ENCODE data around the gene LCE3A. TPM values are rescaled to one million over a fixed set of nuclear protein-coding genes. Genes with fewer than 3 reads are reported as not detected.

The LCE3A gene
- polyA plus RNA-seq, 3 donors: not detected

- intact Hi-C loops (cut with micrococcal nuclease): no loop called here
- Mint-ChIP-seq H3K4me1 (no peaks in the 10 kb centered on the region), H3K9me3 (peaks cover 0 to 2% (median 0%) of the 10 kb centered on the region in 7 donors), H3K27ac (no peak overlapping the region), H3K27me3 (ENCODE audit: low read depth in 3 of 3) (peaks cover 0 to 2% (median 1%) of the 10 kb centered on the region in 3 donors), H3K36me3 (no peaks in the 10 kb centered on the region), H3K4me3 (no peak overlapping the region)
- DNase-seq: no peak
- Histone ChIP-seq H3K27ac (ENCODE audit: low read depth in 1 of 2, low read length in 2 of 2) (no peak overlapping the region), H3K9ac (ENCODE audit: insufficient read depth, low read length, poor library complexity, severe bottlenecking) (no peak overlapping the region), H3K79me2 (ENCODE audit: insufficient read depth, low read length) (no peaks in the 10 kb centered on the region), H3K4me3 (replicated peaks in 1 of 3; ENCODE audit: low read depth in 2 of 3, low read length in 3 of 3) (no peak overlapping the region), H2AFZ (ENCODE audit: insufficient read depth, low read depth, low read length, poor library complexity, severe bottlenecking) (no peak overlapping the region), H4K20me1 (ENCODE audit: insufficient read depth, low read length) (no peaks in the 10 kb centered on the region), H3K36me3 (replicated peaks in 1 of 2; ENCODE audit: control insufficient read depth in 1 of 2, insufficient read depth in 2 of 2, low read length in 2 of 2) (no peaks in the 10 kb centered on the region), H3K4me2 (replicated peaks; ENCODE audit: extremely low read depth, low read length, poor library complexity, severe bottlenecking) (no peak overlapping the region), H3K4me1 (ENCODE audit: control insufficient read depth in 1 of 2, insufficient read depth in 2 of 2, low read length in 2 of 2) (no peaks in the 10 kb centered on the region), H3K9me3 (replicated peaks in 1 of 2; ENCODE audit: control insufficient read depth in 1 of 2, insufficient read depth in 1 of 2, low read length in 2 of 2) (no peaks in the 10 kb centered on the region), H3K27me3 (ENCODE audit: control insufficient read depth in 2 of 2, insufficient read depth in 2 of 2, low read length in 2 of 2) (peaks cover 3 to 9% of the 10 kb centered on the region in 2 donors)
- no peak for TF ChIP-seq CTCF (IDR thresholded peaks at IDR 0.05)
- no CpG with 5 or more reads among the region's 1 CpG for WGBS (ENCODE audit: insufficient coverage)
Observed at GRCh38 chr1:152585586-152585985, 37.3 kb downstream of the LCE3A start.

GRCh38 chr1:152582647-152583046, 40.3 kb downstream of the LCE3A start:
- Histone ChIP-seq H3K9ac (ENCODE audit: insufficient read depth, low read length, poor library complexity, severe bottlenecking) (no peak overlapping the region), H3K27me3 (ENCODE audit: control insufficient read depth in 2 of 2, insufficient read depth in 2 of 2, low read length in 2 of 2) (peaks cover 3 to 9% of the 10 kb centered on the region in 2 donors), H3K4me2 (replicated peaks; ENCODE audit: extremely low read depth, low read length, poor library complexity, severe bottlenecking) (no peak overlapping the region), H3K4me1 (ENCODE audit: control insufficient read depth in 1 of 2, insufficient read depth in 2 of 2, low read length in 2 of 2) (no peaks in the 10 kb centered on the region), H3K79me2 (ENCODE audit: insufficient read depth, low read length) (no peaks in the 10 kb centered on the region), H3K9me3 (replicated peaks in 1 of 2; ENCODE audit: control insufficient read depth in 1 of 2, insufficient read depth in 1 of 2, low read length in 2 of 2) (no peaks in the 10 kb centered on the region), H3K27ac (ENCODE audit: low read depth in 1 of 2, low read length in 2 of 2) (no peak overlapping the region), H3K36me3 (replicated peaks in 1 of 2; ENCODE audit: control insufficient read depth in 1 of 2, insufficient read depth in 2 of 2, low read length in 2 of 2) (no peaks in the 10 kb centered on the region), H2AFZ (ENCODE audit: insufficient read depth, low read depth, low read length, poor library complexity, severe bottlenecking) (no peak overlapping the region), H3K4me3 (replicated peaks in 1 of 3; ENCODE audit: low read depth in 2 of 3, low read length in 3 of 3) (no peak overlapping the region), H4K20me1 (ENCODE audit: insufficient read depth, low read length) (no peaks in the 10 kb centered on the region)
- Mint-ChIP-seq H3K4me1 (no peaks in the 10 kb centered on the region), H3K36me3 (no peaks in the 10 kb centered on the region), H3K27ac (no peak overlapping the region), H3K27me3 (ENCODE audit: low read depth in 3 of 3) (peaks cover under 1 to 5% (median 3%) of the 10 kb centered on the region in 3 donors), H3K4me3 (no peak overlapping the region), H3K9me3 (peaks cover 0 to 7% (median 0%) of the 10 kb centered on the region in 7 donors)
- DNase-seq: no peak
- intact Hi-C loops (cut with micrococcal nuclease): no loop called here
- no CpG with 5 or more reads among the region's 1 CpG for WGBS (ENCODE audit: insufficient coverage)
- TF ChIP-seq CTCF (IDR thresholded peaks at IDR 0.05): no peak
